Activated CD4-positive, alpha-beta T cell treated with anti-CD3 and anti-CD28 coated beads, Interleukin-2, Interleukin-4, amounts not matched to agents 100 ng/mL and 50 ng/mL, durations not matched to agents 16 hours and 8 hours (primary cell): ENCODE measurements around the gene BMPER.
A peak's percentile ranks its signal among the peaks of the same experiment; 100 is the strongest.

ENCODE experiments used
- DNase-seq: peaks from one replicate; pipeline ENCODE4 v3.0.0-alpha.2; 2020; ENCODE audit warnings: low spot score

The BMPER gene

DNA sequence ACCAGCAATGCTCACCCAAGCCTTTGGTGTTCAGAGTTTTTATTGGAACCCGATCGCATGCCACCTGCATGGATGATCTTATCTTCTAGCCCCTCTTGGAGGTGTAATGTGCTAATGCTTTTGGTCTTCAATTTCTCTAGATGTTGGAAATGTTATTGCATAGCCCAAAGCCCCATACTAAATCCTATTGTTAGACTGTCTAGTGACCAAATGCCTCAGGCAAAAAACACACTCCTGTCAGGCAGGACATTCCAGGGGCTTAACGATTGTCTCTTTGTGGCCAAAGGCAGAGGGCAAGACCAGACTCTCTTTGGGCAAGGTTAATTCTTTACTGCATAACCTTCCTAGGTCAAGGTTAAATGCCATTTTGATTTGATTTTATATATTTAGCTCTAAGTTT lies 187.9 kb downstream of the BMPER start:
- DNase-seq = no peak

DNA sequence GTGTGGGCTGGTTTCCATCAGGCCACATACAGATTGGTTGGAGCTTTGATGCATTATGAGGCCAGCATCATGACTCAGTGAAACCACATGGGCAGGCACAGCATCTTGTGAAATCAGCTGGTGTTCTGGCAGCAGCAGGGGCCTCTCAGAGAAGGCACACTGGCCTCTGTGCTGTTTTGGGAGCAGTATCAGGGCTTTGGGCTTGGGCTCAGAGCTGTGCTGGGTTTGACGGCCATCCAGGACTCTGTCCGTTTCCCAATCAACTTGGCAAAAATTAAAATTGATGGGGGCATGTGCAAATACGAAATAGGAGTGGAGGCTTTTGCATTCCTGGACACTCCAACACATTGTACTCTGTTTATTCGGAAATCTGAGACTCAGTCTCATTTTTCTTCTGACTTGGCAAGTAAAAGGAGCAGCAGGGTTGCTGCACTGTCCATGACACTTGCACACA lies 190.9 kb downstream of the BMPER start:
- no peak for DNase-seq

DNA sequence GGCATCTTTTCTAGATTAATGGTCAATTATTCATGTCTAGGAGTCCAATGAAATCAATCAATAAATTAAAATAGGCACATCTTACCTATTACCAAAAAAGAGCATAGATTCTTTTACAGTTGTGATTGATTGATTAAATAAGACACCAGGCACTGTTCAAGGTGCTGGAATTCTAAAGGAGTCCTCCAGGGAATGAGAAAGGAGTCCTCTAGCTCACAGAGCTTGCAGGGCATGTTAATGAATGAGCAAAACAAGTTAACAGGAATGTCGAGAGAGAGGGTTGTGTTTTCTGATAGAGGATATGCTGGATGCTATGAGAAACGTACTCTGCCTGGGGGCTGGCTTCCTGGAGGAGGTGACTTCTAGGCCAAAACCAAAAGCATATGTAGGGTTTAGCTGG lies 191.4 kb downstream of the BMPER start:
- DNase-seq = no peak

DNA sequence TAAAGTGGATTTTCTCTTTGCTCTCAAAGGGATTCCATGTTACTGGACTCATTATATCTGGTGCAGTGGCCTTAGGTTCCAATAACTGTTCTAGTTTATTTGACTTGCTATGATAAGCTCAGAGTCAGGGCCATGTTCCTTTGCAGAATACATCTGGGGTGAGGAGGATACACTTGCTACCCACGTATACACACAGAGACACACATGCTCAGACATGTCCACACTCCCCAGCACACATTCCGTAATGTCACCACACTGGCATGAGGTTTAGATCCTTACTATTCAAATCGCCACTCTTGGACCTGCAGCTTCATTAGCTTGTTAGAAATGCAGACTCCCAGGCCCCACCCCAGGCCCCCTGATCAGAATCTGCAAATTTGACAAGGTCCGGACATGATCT lies 195.3 kb downstream of the BMPER start:
- no peak for DNase-seq

DNA sequence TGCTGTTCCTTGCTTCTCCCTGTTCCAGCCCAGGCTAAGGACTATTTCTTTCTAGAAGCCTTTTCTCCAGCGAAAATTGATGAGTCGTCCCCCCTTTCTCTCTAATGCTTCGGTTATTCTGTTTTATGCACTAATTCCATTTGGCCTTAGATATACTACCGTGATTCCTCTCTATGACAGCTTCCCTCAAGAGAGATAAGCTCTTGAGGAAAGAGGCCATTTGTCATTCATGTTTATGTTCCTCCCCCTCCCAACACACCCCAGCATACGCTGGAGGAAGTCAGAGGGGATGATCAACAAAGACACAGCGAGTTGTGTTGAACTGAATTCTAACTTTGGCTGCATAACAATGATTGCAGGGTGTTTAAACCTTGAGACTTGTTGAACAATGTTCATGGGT lies 198.8 kb downstream of the BMPER start:
- no peak for DNase-seq

DNA sequence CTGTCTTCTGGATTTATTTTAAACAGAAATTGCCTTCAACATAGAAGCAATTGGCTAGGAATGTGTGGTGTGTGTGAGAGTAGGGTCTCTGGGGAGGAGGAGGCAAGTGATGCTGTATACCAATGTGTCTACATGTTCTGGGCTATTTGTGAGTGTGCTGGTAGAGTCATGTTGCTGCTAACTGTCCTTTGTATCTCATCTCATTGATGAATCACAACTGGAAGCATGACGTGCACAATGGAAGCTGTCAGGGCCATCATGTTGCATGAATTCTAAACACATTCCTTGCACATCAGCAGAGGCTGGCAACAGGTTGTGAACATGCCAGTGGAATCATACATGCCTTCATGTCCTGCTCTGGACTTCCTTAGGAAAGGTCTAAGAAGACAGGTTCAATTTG lies 199.7 kb downstream of the BMPER start:
- DNase-seq = no peak

DNA sequence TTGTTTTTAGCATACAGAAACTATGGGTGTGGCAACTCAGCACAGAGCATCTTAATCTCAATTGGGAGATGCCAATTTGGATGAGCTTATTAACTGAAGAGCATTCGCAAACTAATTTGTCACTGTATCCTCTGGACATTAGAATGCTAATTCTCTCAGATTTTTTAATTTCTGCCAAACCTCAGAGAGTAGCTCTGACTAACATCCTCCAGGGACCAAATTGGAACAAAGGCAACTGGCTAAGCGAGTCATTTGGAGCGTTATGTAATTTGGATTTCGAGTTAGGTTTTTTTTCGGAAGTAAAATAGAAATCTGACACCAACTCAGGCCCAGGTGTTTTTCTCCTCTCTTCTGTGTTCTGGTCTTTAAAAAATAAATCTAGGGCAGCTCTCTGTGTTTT lies 201.9 kb downstream of the BMPER start:
- no peak for DNase-seq

DNA sequence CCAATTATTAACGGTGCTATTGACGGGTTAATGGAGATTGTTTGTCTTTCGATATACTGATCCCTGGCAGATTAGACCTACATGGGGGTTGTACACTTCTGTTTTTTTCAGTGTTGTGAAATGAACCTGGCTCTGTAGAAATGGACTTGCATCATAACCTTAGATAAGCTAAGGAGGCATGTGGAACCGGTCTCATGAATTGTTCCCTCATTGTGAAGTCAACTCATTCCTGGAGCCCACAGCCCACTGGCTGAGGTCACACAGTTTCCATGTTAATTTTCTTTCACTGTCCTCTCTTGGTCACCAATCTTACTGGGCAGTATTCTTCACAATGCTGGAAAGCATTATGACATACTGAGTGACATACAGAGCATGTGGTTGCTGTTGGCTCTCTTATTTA lies 202.8 kb downstream of the BMPER start:
- DNase-seq = no peak

DNA sequence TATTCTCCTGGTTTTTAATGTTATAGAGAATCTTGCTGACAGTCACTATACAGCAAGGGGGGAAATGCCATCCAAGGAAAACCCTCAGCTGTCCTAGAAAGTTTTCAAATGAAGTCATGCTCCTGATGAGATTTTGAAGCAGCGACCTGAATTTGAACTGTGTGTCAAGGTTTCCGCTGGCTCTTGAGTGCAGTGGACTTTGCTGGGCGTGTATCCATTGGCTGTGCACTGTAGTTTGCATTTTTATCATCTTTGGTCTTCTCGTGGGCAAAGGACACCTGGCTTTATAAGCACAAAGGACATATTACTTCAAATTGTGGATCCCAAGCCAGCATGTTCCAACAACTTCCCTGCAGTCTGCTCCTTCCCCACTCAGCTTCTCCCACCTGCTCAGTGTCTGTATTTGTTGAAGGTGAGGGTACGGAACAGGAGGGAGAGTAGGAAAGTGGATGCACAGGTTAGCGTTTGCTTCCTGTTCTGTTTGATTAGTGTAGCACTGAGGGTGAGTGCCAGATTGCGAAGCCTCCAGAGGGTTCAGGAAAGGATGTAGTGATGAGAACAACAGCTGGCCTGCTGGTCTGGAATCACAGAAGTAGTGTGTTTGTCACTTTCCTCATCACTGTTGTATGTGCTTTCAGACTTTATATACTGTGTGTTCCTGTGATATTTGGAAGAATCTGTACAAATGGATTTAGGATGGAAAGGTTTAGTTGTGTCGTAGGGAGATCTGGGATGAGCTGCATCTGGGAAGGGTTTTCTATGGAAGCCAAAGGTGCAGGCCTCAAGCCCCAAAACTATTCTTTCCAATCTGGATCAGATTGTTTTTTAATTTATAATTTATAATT lies 204.8 kb downstream of the BMPER start:
- DNase-seq = no peak

DNA sequence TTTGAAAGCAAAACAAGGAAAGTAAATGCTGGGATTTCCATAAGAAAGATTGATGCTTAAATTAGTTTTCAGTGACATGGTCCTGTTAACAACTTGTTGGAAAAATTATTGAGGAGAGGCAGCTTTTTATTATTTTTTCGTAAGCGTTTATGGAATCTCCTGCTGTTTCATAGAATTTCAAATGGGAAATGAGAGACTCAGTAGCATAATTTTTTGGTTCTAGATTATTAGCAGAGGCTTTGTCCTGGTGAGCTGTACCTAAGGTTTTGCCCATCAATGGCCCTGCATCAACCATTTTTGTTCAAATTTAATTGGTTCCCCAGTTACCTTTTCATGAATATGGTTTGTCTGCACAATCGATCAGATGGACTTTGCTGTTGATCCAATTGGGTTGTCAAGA lies 205.7 kb downstream of the BMPER start:
- DNase-seq = no peak

DNA sequence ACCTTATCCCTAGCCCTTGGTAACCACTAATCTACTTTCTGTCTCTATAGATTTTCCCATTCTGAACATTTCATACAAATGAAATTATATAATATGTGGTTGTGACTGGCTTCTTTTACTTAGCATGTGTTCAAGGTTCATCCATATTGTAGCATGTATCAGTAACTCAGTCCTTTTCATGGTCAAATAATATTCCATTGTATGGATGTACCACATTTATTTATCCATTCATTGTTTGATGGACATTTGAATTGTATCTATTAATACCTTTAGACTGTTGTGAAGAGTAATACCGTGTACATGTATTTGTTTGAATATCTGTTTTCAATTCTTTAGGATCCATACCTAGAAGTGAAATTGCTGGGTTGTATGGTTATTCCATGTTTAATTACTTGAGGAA lies 210.2 kb downstream of the BMPER start:
- DNase-seq = no peak

DNA sequence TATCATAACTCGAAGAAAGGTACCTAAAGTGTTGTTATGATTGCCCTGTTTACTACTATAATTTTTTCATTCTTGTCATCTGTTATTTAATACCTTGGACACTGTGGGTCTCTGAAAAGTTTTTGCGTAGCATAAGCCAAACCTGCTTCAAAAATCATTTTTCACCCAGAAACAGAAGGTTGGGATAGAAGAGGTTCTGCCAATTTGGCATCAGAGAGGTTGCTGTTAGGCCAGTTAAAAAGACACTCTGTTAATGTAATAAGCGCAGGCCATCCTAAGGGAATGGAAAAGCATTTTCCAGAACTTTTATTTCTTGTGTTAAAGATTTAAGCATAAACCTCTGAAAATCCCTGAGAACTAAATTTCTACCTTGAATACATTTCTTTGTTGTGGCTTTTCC lies 212.2 kb downstream of the BMPER start:
- no peak for DNase-seq

DNA sequence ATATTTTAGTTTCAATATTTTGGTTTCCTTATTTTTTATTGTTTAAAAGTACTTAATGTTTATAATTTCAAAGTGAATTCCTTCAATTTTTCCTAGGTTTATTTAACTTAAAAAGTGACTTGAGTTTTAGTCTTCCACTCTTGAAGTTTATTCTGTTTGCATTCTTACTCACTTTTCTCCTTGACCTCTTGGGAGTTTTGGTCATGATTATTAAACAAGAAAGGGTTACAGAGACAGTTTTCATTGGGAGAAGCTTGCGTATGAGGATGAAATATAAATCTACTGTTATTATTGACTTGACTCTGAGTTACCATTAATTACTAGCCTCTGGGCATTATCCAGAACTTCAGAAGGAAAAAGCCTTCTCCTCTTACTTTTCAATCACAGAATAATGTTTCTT lies 216.0 kb downstream of the BMPER start:
- no peak for DNase-seq

DNA sequence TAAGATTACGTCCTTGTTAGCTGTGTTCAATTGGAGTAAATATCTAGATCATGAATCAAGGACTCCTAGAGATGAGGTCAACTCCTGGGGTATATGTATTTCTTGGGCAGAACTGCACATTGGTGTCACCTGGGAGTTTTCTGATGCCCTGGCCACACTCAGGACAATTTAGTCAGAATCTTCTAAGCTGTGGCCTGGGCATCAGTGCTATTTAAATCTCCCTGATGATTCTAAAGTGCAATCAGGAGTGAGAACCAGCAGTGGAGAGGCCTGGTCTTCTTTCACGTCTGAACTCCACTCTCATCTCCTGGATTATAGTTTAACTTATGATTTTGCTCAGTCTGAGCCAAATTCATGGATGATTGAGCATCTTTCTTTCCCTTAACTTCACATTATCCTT lies 218.0 kb downstream of the BMPER start:
- no peak for DNase-seq

DNA sequence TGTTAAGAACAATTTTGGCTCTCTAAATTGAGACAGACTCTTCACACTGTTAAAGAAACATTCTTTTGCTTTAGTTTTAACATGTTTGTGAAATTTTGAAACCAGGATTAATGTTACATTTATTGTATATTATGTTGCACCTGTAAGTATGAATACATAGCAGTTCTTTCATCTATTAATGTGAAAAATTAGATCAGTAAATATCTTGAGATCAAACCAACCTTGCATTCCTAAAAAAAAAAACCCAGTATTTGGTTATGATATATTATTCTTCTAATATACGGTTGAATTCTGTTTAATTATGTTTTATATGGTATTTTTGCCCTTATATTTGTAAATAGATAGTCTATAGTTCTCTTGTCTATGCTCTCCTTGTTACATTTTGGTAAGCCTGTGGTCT lies 219.4 kb downstream of the BMPER start:
- no peak for DNase-seq

DNA sequence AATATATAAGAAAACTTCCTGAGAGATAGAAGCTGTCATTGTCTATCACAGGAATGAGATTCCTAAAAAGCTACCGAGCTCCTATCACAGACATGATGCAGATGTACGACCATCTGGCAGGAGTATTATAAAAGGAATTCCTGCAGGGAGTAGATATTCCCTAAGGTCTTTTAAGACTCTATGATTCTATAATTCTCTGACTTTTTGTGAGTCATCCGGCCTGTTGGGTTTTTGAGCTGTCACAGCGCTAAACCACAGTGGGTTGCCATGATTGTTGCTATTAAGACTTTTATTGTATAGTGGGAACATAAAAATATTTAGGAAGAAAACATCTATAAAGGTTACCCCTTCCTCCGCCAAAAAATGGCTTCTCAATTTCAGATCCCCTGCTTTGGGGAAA lies 223.4 kb downstream of the BMPER start:
- DNase-seq = no peak

DNA sequence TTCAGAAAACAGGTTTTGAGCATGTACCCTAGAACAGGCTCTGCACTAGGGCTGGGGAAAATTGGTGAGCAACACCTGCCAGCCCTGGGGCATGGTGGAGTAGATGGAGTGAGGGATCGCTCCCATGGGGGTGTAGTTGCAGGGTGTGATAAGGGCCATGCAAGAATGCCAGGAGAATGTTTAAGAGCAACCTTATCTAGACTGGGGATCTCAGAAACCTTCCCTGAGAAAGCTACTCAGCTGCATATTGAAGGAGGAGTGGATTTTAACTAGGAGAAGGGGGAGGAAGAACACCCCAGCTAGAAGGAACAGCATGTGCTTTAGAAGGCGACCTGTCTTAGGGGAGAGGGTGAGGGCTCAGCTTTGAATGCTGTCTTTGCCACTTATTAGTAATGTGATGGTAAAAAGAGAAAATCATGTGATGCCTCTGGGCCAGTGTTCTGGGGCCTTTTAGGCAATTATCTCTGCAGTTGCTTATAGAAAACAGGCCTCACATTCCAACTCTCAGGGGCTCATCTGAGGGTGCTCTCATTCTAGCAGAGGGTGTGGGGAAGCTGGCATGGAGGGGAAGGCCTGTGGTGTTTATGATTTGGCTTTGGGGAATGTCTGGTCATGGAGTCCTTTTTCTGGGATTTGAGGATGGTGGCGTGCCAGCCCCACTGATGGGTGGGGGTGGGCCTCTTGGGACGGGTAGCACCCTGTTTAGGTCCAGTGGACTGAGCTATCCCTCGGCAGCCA lies 225.4 kb downstream of the BMPER start:
- DNase-seq = no peak

DNA sequence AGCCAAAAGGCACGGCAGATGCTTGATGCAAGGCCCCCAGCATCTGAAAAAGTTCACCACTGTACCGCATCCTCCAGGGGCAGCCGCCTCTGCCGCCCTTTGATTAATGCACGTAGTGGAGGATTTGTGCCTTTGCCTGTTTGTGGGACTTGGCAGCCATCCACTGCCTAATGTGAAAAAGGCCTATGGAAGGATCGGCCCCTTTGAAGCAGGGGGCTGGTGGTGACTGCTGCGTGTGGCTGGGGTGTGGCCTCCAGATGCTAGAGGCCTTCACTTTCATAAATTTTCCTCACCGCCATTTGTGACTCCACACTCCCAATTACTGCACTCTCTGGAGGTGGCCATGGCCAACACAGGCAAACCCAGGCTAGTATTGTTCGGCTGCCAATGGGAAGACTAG lies 226.0 kb downstream of the BMPER start:
- DNase-seq = no peak

DNA sequence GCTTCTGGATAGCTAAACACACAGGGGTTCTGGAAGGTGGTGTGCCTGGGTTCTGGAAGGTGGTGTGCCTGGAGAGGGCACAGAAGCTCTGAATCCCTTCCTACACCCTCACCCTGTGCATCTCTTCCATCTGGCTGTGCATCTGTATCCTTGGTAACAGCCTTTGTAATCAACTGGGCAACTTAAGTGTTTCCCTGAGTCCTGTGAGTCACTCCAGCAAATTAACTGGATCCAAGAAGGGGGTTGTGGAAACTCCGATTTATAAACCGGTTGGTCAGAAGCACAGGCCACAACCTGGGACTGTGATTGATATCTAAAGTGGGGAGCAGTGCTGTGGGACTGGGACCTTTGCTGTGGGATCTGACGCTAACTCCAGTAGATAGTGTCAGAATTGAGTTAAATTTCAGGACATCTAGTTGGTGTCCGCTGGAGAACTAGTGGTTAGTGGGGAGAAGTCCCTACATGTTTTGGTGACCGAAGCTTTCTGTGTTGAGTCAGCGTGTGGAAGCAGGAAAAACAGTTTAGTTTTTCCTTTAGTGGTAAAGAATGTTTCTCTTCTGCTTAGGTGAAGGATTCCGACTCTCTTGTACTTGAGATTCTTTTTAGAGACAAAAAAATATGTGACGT lies 228.1 kb downstream of the BMPER start:
- no peak for DNase-seq

DNA sequence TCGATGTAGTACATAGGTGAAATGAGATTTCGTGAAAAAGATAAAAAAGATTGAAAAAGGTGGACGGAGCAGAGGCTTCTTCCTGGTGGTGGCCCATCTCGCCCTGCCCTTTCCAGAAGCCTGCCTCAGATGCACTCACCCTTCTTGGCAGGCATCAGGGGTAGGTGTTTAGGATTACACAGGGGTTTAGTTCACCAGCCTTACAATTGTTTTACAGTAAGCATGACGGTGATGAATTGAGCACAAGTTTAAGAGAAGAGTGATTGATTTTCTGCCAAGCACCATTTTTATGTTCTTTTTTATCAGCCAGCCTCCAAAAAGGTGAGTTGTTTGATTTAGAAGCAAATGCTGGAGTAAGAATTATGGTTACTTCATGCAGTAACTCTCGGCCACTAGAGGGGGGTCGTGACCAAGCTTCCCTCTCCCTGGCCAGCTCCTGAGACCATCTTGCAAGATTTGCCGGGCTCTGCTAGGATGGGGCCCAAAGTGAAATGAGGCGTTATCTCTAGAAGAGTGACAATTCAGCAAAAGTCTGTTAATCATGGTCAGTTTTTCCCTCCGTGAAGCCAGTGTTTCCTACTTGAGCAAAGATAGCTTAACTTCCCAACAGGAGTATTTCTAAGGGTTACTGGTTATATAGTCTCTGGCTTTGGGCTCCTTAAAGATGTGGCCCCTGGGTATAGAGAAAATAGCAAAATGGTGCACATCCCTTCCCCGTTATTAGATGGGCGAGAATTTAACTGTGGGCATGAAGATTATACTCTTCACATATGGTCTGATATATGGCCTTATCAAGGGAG lies 228.8 kb downstream of the BMPER start:
- peak; percentile 13 for DNase-seq

DNA sequence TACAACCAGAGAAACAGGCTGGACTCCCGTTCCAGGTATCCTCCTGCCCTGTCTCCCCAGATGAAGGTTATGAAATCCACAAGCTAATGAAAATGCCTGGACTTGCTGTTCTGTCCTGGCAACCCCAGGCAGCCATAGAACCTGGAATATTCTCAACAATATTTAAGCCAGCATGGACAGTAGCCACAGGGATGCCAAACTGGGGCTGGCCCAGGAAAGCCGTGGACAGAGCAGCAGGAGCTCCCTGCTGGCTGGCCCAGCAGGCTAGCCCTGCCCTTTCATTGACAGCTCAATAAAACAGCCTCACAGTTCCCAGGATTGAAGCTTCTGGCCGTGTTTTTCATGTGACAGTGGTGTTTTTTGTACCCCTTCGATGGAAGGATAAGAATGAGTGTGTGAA lies 230.6 kb downstream of the BMPER start:
- no peak for DNase-seq

DNA sequence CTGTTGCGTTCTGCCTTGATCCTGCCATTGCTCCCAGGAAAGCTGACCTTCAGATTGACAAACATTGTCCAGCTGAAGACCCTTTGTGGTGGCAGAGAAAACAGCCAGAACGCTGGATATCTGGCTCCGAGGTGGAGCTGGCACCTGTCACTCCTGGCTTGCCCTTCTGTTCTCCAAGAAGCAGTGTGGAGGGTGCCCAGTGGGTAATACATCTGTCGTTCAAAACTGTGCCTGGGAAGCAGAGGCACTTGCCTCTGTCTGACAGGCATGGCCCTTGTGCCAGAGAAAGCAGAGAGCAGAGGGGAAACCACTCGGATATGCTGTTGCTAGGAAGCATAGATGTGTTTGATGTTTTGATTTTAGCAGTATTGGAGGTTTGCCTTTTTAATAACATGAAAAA lies 231.4 kb downstream of the BMPER start:
- DNase-seq = no peak
